ENCODE results near the gene SKOR1.

- TF ChIP-seq, protein P1, sequence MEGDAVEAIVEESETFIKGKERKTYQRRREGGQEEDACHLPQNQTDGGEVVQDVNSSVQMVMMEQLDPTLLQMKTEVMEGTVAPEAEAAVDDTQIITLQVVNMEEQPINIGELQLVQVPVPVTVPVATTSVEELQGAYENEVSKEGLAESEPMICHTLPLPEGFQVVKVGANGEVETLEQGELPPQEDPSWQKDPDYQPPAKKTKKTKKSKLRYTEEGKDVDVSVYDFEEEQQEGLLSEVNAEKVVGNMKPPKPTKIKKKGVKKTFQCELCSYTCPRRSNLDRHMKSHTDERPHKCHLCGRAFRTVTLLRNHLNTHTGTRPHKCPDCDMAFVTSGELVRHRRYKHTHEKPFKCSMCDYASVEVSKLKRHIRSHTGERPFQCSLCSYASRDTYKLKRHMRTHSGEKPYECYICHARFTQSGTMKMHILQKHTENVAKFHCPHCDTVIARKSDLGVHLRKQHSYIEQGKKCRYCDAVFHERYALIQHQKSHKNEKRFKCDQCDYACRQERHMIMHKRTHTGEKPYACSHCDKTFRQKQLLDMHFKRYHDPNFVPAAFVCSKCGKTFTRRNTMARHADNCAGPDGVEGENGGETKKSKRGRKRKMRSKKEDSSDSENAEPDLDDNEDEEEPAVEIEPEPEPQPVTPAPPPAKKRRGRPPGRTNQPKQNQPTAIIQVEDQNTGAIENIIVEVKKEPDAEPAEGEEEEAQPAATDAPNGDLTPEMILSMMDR (IDR thresholded peaks at IDR 0.05; ENCODE audit: low read length) = no peak
- no peak for TF ChIP-seq EZH2 (IDR thresholded peaks at IDR 0.05; ENCODE audit: borderline replicate concordance, low read length)
These were observed 25.5 kb upstream of the SKOR1 start for GRCh38 chr15:67799801-67800205.

Measured in OCI-LY1 (cell line).